ENCODE data around the gene DUSP7. TPM values are rescaled to one million over a fixed set of nuclear protein-coding genes. Genes with fewer than 3 reads are reported as not detected.
A peak's percentile ranks its signal among the peaks of the same experiment; 100 is the strongest.

Gene DUSP7
- total RNA-seq, 2 donors from 2014 or later, result 7.4 to 9.1 TPM

DNA sequence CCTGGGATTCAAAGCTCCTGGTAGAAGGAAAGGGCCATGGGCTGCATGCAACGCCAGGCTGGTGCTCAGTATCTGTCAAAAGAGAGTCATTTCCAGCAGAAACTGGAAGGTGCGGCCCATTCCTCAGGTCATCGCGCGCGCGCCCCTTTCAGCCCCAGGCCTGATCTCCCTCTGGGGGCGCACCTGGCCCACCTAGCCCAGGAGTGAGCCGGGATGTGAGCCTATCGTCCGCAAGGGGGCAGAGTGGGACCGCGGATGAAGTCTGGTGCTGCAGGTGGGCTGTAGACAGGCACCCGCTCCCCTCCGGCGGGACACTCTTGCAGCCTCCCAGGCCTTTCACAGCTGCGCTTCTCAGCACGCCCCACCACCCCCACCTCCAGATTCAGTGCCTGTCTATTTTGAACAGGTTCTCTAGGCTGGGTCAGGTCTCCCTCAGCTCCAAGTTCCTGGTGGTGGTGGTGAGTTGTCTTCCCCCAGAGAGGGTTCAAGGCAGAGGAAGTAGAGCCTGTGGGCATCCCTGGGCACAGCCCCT is 54.9 kb downstream of the DUSP7 start:
- intact Hi-C loops (cut with DNase I, micrococcal nuclease), result loop anchor here (5.0 kb wide), 3 partner anchors 121 to 141 kb away; no protein-coding TSS in a partner anchor
- ATAC-seq, result peak; percentile 81
- DNase-seq, result peak in 1 of 2 donors; percentile 84

DNA sequence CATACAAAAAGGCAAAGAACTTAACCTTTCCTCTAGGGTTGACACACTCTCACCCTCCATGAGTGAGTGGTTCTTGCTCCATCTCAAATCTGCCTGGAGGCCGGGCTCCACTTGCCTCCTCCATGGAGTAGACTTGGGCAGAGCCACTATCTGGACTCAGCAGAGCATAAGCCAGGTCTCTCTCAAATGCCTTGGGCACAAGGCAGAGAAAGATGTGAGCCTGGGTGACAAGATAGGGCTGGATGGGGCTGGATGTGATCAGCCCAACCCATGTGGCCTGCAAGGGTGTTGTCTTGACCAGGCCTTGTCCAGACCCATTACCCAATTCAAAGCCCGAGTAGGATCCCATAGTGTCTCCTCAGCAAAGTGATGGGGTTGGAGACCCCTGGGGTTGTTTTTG is 56.5 kb downstream of the DUSP7 start:
- intact Hi-C loops (cut with DNase I, micrococcal nuclease), result loop anchor here (5.0 kb wide), 4 partner anchors 122 to 142 kb away; no protein-coding TSS in a partner anchor
- no peak for DNase-seq
- no peak for ATAC-seq

Other genes starting within 250 kb of the DUSP7 start
- not detected for gene IQCF2, start 195.0 kb downstream of the DUSP7 start, total RNA-seq
- gene IQCF5, start 181.0 kb downstream of the DUSP7 start, total RNA-seq, result not detected
- gene IQCF1, start 153.2 kb downstream of the DUSP7 start, total RNA-seq, result not detected
- 10 to 100 TPM; 11.0 to 16.1 TPM for gene RRP9, start 114.7 kb downstream of the DUSP7 start, total RNA-seq
- 10 to 100 TPM; 23.6 to 25.5 TPM for gene PARP3, start 114.2 kb downstream of the DUSP7 start, total RNA-seq
- not detected for gene GPR62, start 101.2 kb downstream of the DUSP7 start, total RNA-seq
- gene PCBP4, start 89.1 kb downstream of the DUSP7 start, total RNA-seq, result 10 to 100 TPM; 23.3 to 27.4 TPM
- gene ABHD14B, start 82.5 kb downstream of the DUSP7 start, total RNA-seq, result 10 to 100 TPM; 81.5 to 96.7 TPM
- 1 to 10 TPM; 6.1 to 8.6 TPM for gene ABHD14A, start 81.5 kb downstream of the DUSP7 start, total RNA-seq
- 100 to 1,000 TPM; 153 to 160 TPM for gene ACY1, start 73.0 kb downstream of the DUSP7 start, total RNA-seq
- 100 to 1,000 TPM; 894 to 910 TPM for gene RPL29, start 60.7 kb downstream of the DUSP7 start, total RNA-seq
- 1 to 10 TPM; 4.3 to 7.4 TPM for gene POC1A, start 97.9 kb upstream of the DUSP7 start, total RNA-seq
- gene ALAS1, start 141.6 kb upstream of the DUSP7 start, total RNA-seq, result 100 to 1,000 TPM; 128 to 150 TPM
- under 1 TPM in 1 of 2 donors, not detected in 1; 0.42 TPM for gene TLR9, start 169.1 kb upstream of the DUSP7 start, total RNA-seq
- 10 to 100 TPM; 37.8 to 53.9 TPM for gene TWF2, start 182.6 kb upstream of the DUSP7 start, total RNA-seq
- 1 to 10 TPM; 2.9 to 9.3 TPM for gene PPM1M, start 189.2 kb upstream of the DUSP7 start, total RNA-seq
- 10 to 100 TPM; 57.1 to 60.9 TPM for gene WDR82, start 222.1 kb upstream of the DUSP7 start, total RNA-seq
- gene GLYCTK, start 231.3 kb upstream of the DUSP7 start, total RNA-seq, result 10 to 100 TPM; 51.6 to 57.0 TPM